T-cell (primary cell): ENCODE data around the gene FBXW4. TPM values are rescaled to one million over a fixed set of nuclear protein-coding genes. Genes with fewer than 3 reads are reported as not detected.

Experiments used
- ATAC-seq, 4 experiments: fragments of 200-7000 bp in 3 of 4; fragments of 150-1000 bp in 1 of 4; cut with Tn5 transposase; replicated peaks in 1 of 4; 1 replicate in 3 of 4; 2 replicates in 1 of 4; pipeline ENCODE4 v1.10.0; 2021; ENCODE audit warnings: moderate library complexity in 3 of 4, mild to moderate bottlenecking in 2 of 4, moderate number of reproducible peaks in 1 of 4
- CTCF ChIA-PET, 2 donors: fragments of 300-600 bp; sonication (Branson Sonifier 250); formaldehyde crosslinking; loops; one replicate each; lab custom pipeline; 2022; ENCODE audit warnings: antibody characterized with exemption in 2 of 2; lab: Charles Lee
- POLR2A ChIA-PET, 2 donors: fragments of 300-600 bp; sonication (Branson Sonifier 250); formaldehyde crosslinking; loops; one replicate each; lab custom pipeline; 2022; ENCODE audit warnings: antibody characterized with exemption in 2 of 2; lab: Charles Lee
- DNase-seq, 35 experiments: peaks; one replicate each; pipeline versions ENCODE4 v3.0.0 to v3.0.0-alpha.2; 2013 to 2023
- H3K27ac ChIP-seq: one replicate; pipeline ENCODE4 v1.5.1; 2013; ENCODE audit warnings: low read length
- H3K27me3 ChIP-seq, 2 experiments: replicated peaks in 1 of 2; 1 replicate in 1 of 2; 2 replicates in 1 of 2; pipeline versions ENCODE4 v1.6.1 to v1.7.0; 2013; ENCODE audit warnings: low read length in 1 of 2, mixed read lengths in 1 of 2; ENCODE audit not compliant: control insufficient read depth in 2 of 2, insufficient read depth in 2 of 2; ENCODE audit errors: extremely low read depth in 1 of 2
- H3K36me3 ChIP-seq, 2 donors: 1 replicate in 1 of 2; 2 replicates in 1 of 2; pipeline versions ENCODE4 v1.6.1 to v1.7.0; 2013; ENCODE audit warnings: low read length in 1 of 2; ENCODE audit not compliant: control insufficient read depth in 2 of 2, insufficient read depth in 1 of 2; ENCODE audit errors: extremely low read depth in 1 of 2
- H3K4me1 ChIP-seq, 2 experiments: 1 replicate in 1 of 2; 2 replicates in 1 of 2; pipeline versions ENCODE4 v1.6.1 to v1.7.0; 2013; ENCODE audit warnings: low read length in 2 of 2, mixed read lengths in 1 of 2; ENCODE audit not compliant: insufficient read depth in 2 of 2, control insufficient read depth in 1 of 2; ENCODE audit errors: extremely low read depth in 1 of 2
- H3K4me3 ChIP-seq, 2 donors: 1 replicate in 1 of 2; 2 replicates in 1 of 2; pipeline versions ENCODE4 v1.5.1 to v1.7.0; 2013; ENCODE audit warnings: mild to moderate bottlenecking in 2 of 2, low read length in 1 of 2, moderate library complexity in 1 of 2; ENCODE audit not compliant: control insufficient read depth in 1 of 2; ENCODE audit errors: extremely low read depth in 1 of 2
- H3K9me3 ChIP-seq: 2 replicates; pipeline ENCODE4 v1.7.0; 2013
- H3K27ac Mint-ChIP-seq, 2 donors: one replicate each; pipeline ENCODE4 v1.8.0; 2020 to 2021; ENCODE audit warnings: mild to moderate bottlenecking in 2 of 2, mixed read lengths in 2 of 2
- H3K27me3 Mint-ChIP-seq, 2 donors: one replicate each; pipeline ENCODE4 v1.8.0; 2021 to 2022; ENCODE audit warnings: mixed read lengths in 2 of 2
- H3K36me3 Mint-ChIP-seq: one replicate; pipeline ENCODE4 v1.8.0; 2021; ENCODE audit warnings: mixed read lengths
- H3K4me1 Mint-ChIP-seq, 3 donors: one replicate each; pipeline ENCODE4 v1.8.0; 2020 to 2022; ENCODE audit warnings: mixed read lengths in 3 of 3, mild to moderate bottlenecking in 1 of 3
- H3K4me3 Mint-ChIP-seq, 3 donors: one replicate each; pipeline ENCODE4 v1.8.0; 2020 to 2022; ENCODE audit warnings: mild to moderate bottlenecking in 3 of 3, mixed read lengths in 3 of 3, moderate library complexity in 3 of 3
- H3K9me3 Mint-ChIP-seq, 3 donors: one replicate each; pipeline ENCODE4 v1.8.0; 2020 to 2022; ENCODE audit warnings: mixed read lengths in 3 of 3
- WGBS: methylation state at CpG from one replicate; pipeline ENCODE4 v1.1.5; 2013; ENCODE audit warnings: missing lambda C conversion rate; ENCODE audit not compliant: insufficient coverage; 5-methylcytosine and 5-hydroxymethylcytosine counted together
- total RNA-seq, 35 experiments: library from RNA in 6 of 35; stranded (reverse) in 6 of 35; fragments of 120-200 nt in 1 of 35; gene quantifications; one replicate each; pipeline versions ENCODE4 v1.2.1 to v1.2.4 and lab custom pipeline; 2013 to 2026

Gene FBXW4
- total RNA-seq, 5 donors from 2014 or later (not counting 1 experiment from before 2014, with no cell fraction given): 83.7 to 90.4 (median 86.9) TPM

- ATAC-seq: no peak
- Mint-ChIP-seq H3K27ac (no peak overlapping the region), H3K4me3 (no peak overlapping the region), H3K4me1 (peaks cover 0 to 6% (median 0%) of the 10 kb centered on the region in 3 donors), H3K9me3 (no peaks in the 10 kb centered on the region), H3K27me3 (peaks cover 4 to 16% of the 10 kb centered on the region in 2 donors), H3K36me3 (no peaks in the 10 kb centered on the region)
- Histone ChIP-seq H3K27ac (no peak overlapping the region), H3K27me3 (peaks cover 0 to 5% of the 10 kb centered on the region in 2 experiments), H3K4me1 (no peaks in the 10 kb centered on the region), H3K36me3 (no peaks in the 10 kb centered on the region), H3K9me3 (no peaks in the 10 kb centered on the region), H3K4me3 (no peak overlapping the region)
- WGBS: 77% methylated on average over 3 of the region's 10 CpGs
- CTCF ChIA-PET: interaction anchor here in 1 of 2 donors (0.6 kb wide), 1 partner anchor 1414 kb away, joined by 4 read pairs; no protein-coding TSS in a partner anchor
- POLR2A ChIA-PET: no interaction called here
- no peak for DNase-seq
These were observed 22.1 kb upstream of the FBXW4 start for GRCh38 chr10:101716891-101717659.

- H3K9me3 Mint-ChIP-seq: no peaks in the 10 kb centered on the region
- H3K36me3 ChIP-seq: no peaks in the 10 kb centered on the region
- CTCF ChIA-PET: no interaction called here
These were observed 18.0 kb upstream of the FBXW4 start for GRCh38 chr10:101712997-101713396.

GRCh38 chr10:101710793-101711192, 15.8 kb upstream of the FBXW4 start:
- 100% methylated on average over 1 of the region's 2 CpGs for whole genome bisulfite sequencing
- Mint-ChIP-seq H3K9me3 (no peaks in the 10 kb centered on the region), H3K4me1 (peaks cover 5 to 9% (median 7%) of the 10 kb centered on the region in 3 donors), H3K36me3 (no peaks in the 10 kb centered on the region), H3K4me3 (no peak overlapping the region), H3K27ac (no peak overlapping the region), H3K27me3 (peaks cover 22 to 26% of the 10 kb centered on the region in 2 donors)
- Histone ChIP-seq H3K36me3 (no peaks in the 10 kb centered on the region), H3K27ac (no peak overlapping the region), H3K4me3 (no peak overlapping the region), H3K27me3 (peaks cover 0 to 12% of the 10 kb centered on the region in 2 experiments), H3K4me1 (no peaks in the 10 kb centered on the region), H3K9me3 (no peaks in the 10 kb centered on the region)
- ChIA-PET POLR2A (no interaction called here), CTCF (interaction anchor here in 1 of 2 donors (0.6 kb wide), 1 partner anchor 71 kb away, joined by 3 read pairs; no protein-coding TSS in a partner anchor)
- DNase-seq (no peak), ATAC-seq (no peak)

More at GRCh38 chr10:101712997-101713396, 18.0 kb upstream of the FBXW4 start:
- Mint-ChIP-seq H3K4me1 (peaks cover 4 to 13% (median 4%) of the 10 kb centered on the region in 3 donors), H3K36me3 (no peaks in the 10 kb centered on the region), H3K4me3 (no peak overlapping the region), H3K27ac (no peak overlapping the region), H3K27me3 (peaks cover 16 to 17% of the 10 kb centered on the region in 2 donors)
- no CpG with 5 or more reads among the region's 2 CpGs for WGBS
- no peak overlapping the region for H3K27ac ChIP-seq
- no peak for DNase-seq
- no peak overlapping the region for H3K4me3 ChIP-seq
- POLR2A ChIA-PET: no interaction called here
- no peaks in the 10 kb centered on the region for H3K4me1 ChIP-seq
- H3K9me3 ChIP-seq: no peaks in the 10 kb centered on the region
- ATAC-seq: no peak
- peaks cover 0 to 9% of the 10 kb centered on the region in 2 experiments for H3K27me3 ChIP-seq

GRCh38 chr10:101710059-101710695, 15.2 kb upstream of the FBXW4 start:
- no peaks in the 10 kb centered on the region for H3K9me3 Mint-ChIP-seq
- POLR2A ChIA-PET: no interaction called here
- no peaks in the 10 kb centered on the region for H3K36me3 ChIP-seq
- H3K4me1 ChIP-seq: no peaks in the 10 kb centered on the region
- no peak overlapping the region for H3K27ac ChIP-seq
- H3K4me3 Mint-ChIP-seq: no peak overlapping the region
- ATAC-seq (no peak), DNase-seq (no peak)
- no peak overlapping the region for H3K4me3 ChIP-seq
- whole genome bisulfite sequencing: 55% methylated on average over 8 of the region's 9 CpGs
- peaks cover 0 to 14% of the 10 kb centered on the region in 2 experiments for H3K27me3 ChIP-seq
- H3K9me3 ChIP-seq: no peaks in the 10 kb centered on the region
- no peaks in the 10 kb centered on the region for H3K36me3 Mint-ChIP-seq
- H3K27ac Mint-ChIP-seq: no peak overlapping the region
- peaks cover 25 to 26% of the 10 kb centered on the region in 2 donors for H3K27me3 Mint-ChIP-seq
- H3K4me1 Mint-ChIP-seq: peaks cover 5 to 9% (median 7%) of the 10 kb centered on the region in 3 donors
- CTCF ChIA-PET: interaction anchor here in 1 of 2 donors (0.6 kb wide), 1 partner anchor 71 kb away, joined by 3 read pairs; no protein-coding TSS in a partner anchor

GRCh38 chr10:101709359-101710058, 14.5 kb upstream of the FBXW4 start:
- no peaks in the 10 kb centered on the region for H3K36me3 Mint-ChIP-seq
- no peaks in the 10 kb centered on the region for H3K36me3 ChIP-seq
- H3K4me1 Mint-ChIP-seq: peaks cover 5 to 9% (median 7%) of the 10 kb centered on the region in 3 donors
- H3K9me3 Mint-ChIP-seq: no peaks in the 10 kb centered on the region
- no peaks in the 10 kb centered on the region for H3K9me3 ChIP-seq
- DNase-seq (no peak), ATAC-seq (no peak)
- H3K27me3 ChIP-seq: peaks cover 0 to 18% of the 10 kb centered on the region in 2 experiments
- no peaks in the 10 kb centered on the region for H3K4me1 ChIP-seq
- H3K4me3 ChIP-seq: no peak overlapping the region
- H3K27me3 Mint-ChIP-seq: peaks cover 27 to 28% of the 10 kb centered on the region in 2 donors
- WGBS: 86% methylated on average over 1 of the region's 9 CpGs
- no peak overlapping the region for H3K4me3 Mint-ChIP-seq
- POLR2A ChIA-PET: no interaction called here
- H3K27ac ChIP-seq: no peak overlapping the region
- H3K27ac Mint-ChIP-seq: no peak overlapping the region
- CTCF ChIA-PET: interaction anchor here in 1 of 2 donors (0.6 to 0.7 kb wide), 2 partner anchors 23 to 72 kb away, joined by 3 to 5 read pairs; no protein-coding TSS in a partner anchor

GRCh38 chr10:101708870-101709269, 13.9 kb upstream of the FBXW4 start:
- no peak overlapping the region for H3K4me3 ChIP-seq
- H3K27me3 ChIP-seq: peaks cover 0 to 18% of the 10 kb centered on the region in 2 experiments
- H3K27me3 Mint-ChIP-seq: peaks cover 29 to 33% of the 10 kb centered on the region in 2 donors
- DNase-seq (no peak), ATAC-seq (no peak)
- ChIA-PET POLR2A (no interaction called here), CTCF (no interaction called here)
- H3K9me3 ChIP-seq: no peaks in the 10 kb centered on the region
- peaks cover 5 to 9% (median 7%) of the 10 kb centered on the region in 3 donors for H3K4me1 Mint-ChIP-seq
- H3K36me3 Mint-ChIP-seq: no peaks in the 10 kb centered on the region
- no peaks in the 10 kb centered on the region for H3K4me1 ChIP-seq
- WGBS: no CpG with 5 or more reads among the region's 2 CpGs
- H3K36me3 ChIP-seq: no peaks in the 10 kb centered on the region
- H3K9me3 Mint-ChIP-seq: no peaks in the 10 kb centered on the region
- H3K27ac ChIP-seq: no peak overlapping the region
- no peak overlapping the region for H3K27ac Mint-ChIP-seq
- H3K4me3 Mint-ChIP-seq: no peak overlapping the region
